HG02840 (cell line): ENCODE measurements around the gene DISC1.
"Not testable (repeated sequence)": the region's sequence is repeated elsewhere in the genome, so short reads cannot be mapped to it uniquely, and the experiment has no call there.

Experiments
- ATAC-seq: cut with Tn5 transposase; IDR thresholded peaks from one replicate; pipeline ENCODE4 v1.9.1; 2021; ENCODE audit warnings: mild to moderate bottlenecking, moderate library complexity, moderate number of reproducible peaks; ENCODE audit not compliant: unreplicated experiment, low FRiP score

The DISC1 gene

DNA sequence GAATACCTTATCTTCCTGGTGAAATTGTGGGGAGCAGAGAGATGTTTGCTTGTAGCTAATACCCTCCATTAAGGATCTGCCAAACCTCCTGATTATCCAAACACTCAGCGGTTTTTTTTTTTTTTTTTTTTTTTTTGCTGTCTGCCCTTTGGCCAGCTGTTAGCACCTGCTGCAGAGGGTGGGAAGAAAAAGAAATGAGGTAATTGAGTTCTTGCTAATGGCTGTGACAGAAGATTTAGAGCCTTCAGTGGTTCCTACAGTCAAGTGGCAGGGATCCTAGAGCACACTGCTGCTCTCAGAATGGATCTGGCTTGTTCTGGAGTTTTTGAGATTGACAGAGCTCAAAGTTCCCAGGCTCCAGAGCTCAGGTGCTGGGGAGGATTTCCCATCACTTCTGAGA, 342.5 kb downstream of the DISC1 start:
- ATAC-seq, result no peak

DNA sequence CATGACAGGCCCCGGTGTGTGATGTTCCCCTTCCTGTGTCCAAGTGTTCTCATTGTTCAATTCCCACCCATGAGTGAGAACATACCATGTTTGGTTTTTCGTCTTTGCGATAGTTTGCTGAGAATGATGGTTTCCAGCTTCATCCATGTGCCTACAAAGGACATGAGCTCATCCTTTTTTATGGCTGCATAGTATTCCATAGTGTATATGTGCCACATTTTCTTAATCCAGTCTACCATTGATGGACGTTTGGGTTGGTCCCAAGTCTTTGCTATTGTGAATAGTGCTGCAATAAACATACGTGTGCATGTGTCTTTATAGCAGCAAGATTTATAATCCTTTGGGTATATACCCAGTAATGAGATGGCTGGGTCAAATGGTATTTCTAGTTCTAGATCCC, 343.2 kb downstream of the DISC1 start:
- ATAC-seq, result not testable (repeated sequence)

DNA sequence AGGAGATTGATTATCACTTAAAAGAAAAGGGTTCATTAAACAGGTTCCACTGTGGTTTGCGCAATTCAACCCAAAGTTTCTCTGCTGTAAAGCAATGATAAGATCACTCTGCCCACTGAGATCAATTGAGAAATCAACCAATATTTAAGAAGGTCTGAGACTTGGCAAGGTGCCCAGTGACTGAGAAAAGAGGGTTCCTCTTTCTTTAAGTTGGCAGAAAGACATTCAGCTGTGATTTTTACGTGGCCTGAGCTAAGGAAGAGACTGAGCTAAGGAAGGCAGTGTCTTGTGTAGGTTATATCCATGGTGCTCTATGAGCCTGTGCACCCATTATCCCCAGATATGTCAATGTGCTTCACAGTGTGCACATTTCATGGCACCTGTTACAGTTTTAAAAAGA, 344.1 kb downstream of the DISC1 start:
- ATAC-seq, result no peak

DNA sequence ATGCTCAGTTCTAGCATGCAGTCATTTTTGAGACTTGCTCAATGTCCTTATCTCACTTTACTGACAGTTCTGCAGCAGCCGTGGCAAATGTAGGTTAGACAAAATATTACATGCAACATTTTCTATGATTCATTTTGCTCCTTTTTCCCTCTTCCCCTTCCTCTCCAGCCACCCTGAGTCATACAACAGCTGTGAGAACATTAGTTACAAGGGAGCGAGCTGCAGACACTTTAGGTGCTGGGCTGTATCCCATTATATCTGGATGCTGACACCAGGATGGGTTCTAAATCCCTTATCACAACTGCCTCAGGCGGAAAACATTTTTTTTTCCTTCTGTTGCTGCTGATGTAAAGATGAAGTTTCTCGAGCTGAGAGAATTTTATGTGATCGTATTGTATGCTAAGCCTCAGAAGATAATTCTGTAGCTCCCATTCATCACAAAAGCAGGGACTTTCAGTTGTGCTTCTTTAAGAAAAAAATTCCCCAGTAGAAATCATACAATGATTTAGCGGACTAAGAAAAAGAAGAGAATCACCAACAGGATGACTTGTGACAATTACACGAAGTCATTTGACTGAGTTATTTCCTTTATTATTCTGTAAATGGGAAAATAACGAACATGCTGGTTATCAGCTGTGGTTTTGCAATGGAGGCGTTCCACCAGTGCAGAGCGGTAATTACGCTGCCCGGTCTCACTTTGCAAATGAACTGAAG, 345.0 kb downstream of the DISC1 start:
- ATAC-seq, result no peak

DNA sequence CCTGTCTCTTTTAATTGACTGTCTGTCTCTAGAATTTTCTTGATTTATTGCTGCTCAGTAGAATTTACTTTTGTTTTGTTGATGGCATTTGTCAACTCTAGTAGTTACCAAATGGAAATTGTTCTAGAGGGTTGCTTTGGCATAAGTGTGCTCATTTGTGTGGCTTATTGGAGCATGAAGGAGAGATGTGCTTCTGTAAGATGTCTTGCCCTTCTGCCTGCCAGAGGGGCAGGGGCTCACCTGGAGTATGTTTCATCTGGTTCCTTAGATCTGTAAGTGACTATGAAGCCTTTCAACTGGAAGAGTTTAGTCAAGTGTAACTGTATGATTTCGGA, 345.5 kb downstream of the DISC1 start:
- no peak for ATAC-seq

DNA sequence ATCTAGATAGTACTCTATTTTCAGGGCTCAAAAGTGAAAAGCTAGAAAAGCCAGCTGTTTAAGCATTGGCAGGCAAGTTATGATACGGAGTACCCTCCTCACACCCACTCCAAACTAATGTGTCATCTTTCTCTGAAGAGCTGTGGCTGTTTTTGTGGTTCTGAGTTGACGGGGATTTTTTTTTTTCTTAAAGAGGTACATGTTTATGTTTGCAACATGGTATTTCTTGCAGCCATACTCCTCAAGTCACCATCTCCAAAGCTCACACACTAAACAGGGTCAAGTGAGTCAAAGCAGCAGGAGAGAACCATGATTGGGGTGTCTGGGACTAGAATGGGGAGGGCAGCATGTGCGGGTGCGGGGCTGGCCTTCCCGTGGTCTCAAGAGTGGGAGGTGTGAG, 347.2 kb downstream of the DISC1 start:
- no peak for ATAC-seq

DNA sequence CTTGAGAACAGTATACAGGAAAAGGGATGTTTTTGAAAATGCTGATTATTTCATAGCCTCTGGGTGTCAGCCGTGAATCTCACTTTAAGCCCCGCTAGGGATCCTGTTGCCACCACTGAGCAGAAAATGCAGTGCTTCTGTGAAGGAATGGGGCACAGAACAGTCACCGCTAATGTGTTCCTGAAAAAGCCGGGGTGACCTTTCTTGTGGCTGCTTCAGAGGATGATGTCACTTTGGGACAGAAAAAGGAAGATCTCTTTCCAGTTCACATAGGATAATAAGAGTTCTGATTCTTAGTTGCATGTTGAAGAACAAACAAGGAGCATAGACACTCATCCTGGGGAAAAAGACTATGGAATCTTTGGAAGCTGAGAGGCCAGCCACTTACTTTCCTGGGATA, 349.6 kb downstream of the DISC1 start:
- ATAC-seq, result no peak

DNA sequence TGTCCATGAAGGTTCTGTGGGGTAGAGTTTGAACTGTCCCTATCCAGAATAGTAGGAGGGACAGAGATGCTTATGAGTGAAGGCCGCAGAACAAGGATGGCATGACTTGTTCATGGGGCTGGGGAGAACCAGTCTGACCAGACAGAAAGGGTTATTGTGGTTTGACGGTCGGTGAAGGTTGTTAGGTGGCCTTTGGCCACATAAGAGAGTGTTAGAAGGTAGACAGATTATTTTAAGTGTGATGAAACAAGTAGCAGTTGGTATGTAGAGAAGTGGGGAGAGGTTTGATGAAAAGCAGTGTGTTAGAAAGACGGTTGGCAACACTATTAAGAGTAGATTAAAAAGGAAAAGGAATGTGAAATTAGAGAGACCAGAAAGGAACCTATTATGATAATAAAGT, 355.1 kb downstream of the DISC1 start:
- ATAC-seq, result no peak

DNA sequence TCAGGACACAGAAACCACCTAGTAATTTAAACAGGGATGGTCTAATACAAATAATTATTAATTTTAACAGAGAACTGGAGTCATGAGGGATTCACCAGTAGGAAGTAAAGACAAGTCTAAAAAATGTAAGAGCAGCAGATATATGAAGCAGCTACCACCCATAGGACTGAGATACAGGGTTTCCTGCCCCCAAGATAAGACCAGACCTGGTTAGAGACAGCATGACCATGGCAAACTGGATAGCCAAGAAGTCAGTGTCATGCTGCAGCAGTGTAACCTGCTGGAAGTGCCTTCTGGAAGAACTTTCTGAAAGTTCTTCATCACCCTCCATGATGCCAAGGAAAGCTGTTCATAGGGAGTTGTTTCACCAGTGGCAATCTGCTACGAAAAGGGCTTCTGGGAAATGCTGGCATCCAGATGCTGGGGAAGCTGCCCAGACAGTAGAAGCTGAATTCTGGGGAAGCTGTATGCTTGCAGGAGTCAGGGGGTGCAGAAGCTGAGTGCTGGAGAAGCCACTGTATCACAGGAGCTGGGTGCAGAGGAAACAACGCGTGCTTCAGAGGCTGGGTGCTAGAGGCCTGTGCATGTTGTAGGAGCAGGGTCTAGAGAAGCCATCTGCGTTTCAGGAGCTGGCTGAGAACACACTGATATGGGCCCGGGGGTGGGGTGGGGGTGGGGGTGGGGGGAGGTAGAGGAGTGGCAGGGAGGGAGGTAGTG, 356.4 kb downstream of the DISC1 start:
- no peak for ATAC-seq

DNA sequence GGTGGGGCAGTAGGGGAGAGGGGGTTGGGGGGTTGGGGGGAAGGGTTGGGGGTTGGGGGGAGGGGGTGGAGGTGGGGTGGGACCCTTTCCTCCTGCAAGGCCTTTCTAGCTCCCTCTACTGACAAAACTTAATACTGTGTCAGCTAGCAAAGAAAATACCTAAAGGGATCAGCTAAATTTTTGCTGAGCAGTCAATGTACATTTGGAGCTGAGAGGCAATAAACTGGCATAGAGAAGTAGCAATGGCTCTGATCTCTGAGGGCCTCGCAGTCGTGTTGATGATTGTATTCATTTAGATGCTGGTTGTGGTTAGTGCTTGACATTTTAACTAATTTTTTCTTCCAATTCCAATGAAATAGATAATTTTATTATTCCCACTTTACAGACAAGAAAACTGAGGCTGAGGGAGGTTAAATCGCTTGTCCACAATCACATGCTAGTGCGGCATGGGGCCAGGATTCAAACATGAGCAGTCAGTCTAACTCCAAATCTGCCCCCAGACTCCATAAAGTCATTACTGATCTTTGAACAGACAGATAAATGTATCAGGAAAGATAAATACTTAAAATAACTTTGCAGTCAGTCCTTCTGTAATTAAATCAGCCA, 357.1 kb downstream of the DISC1 start:
- no peak for ATAC-seq

DNA sequence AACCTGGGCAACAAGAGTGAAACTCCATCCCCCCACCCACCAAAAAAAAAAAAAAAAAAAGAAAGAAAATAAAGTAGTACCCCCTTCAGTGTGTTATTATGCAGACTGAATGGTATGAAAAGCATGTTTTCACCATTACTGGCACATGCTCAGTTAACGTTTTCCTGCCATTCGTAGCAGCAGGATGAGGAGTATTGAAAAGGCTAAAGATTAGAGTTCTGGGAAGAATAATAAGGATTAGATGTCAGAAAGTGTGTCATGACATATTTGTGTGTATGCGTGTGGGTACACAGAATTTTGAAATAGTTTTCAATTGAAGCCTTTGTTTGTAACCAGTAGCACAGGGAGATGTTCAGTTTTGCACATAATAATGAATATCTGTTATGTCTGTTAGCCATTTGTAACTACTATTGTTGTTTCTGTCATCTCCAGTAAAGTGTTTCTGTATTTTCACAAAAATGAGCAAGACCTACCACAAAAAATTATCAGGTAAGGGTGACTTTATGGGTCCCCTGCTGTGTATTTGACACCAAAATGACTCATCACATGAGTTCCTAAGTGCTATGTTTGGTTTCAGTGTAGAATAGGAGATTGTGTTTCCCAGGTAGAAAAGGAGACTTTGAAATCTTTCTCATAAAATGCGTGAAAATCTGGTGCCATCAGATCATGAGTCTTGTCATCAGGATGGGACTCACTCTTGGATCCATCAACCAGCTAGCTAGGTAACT, 358.9 kb downstream of the DISC1 start:
- ATAC-seq, result no peak

DNA sequence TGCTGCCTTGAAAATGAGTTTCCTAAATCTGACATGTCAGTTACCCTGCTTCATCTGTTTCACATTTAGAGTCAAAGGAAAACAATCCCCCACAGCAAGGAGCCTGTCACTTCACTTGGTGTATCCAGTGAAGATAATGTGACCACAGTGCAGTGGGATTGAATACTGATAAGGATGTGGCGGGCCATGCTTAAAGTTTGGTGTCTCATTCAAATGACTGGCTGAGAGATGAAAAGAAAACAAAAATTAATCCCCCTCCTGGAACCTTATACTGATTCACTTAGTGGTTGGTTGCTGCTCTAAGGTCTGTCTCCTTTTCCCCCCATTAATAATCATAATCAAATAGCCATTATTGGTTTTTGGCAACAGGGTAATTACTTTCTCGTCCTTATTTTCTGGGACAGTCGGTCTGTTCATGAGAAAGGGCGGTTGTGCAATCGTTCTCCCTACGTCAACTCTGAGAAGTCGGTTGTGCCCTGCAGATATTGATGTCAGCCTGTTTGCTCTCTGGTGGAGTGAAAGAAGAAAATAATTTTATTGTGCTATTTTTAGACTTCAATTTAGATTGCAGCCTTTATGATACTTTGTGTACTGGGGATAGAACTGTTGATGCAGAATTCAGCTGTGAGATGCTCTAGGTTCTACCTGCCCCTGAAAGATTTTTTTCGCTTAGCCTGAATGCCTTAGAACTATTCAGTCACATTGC, 360.2 kb downstream of the DISC1 start:
- no peak for ATAC-seq

DNA sequence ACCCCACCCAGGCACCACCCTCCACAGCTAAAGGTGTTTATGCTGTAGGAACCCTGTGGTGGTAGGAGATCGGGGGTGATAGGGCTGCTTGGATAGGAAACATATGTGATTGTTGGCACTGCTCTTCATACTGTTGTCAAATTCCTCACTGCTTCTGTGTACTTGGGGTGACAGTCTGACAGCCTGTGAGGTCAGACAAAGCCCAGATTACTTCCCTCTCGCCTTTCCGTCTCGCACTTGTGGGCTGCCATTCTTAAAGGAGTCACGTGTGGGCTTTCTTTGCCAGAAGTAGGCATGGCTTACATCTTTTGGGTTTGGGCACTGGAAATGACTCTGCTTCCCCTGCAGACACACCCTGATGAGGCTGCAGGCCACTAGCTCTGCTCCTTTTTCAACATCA, 363.8 kb downstream of the DISC1 start:
- no peak for ATAC-seq

DNA sequence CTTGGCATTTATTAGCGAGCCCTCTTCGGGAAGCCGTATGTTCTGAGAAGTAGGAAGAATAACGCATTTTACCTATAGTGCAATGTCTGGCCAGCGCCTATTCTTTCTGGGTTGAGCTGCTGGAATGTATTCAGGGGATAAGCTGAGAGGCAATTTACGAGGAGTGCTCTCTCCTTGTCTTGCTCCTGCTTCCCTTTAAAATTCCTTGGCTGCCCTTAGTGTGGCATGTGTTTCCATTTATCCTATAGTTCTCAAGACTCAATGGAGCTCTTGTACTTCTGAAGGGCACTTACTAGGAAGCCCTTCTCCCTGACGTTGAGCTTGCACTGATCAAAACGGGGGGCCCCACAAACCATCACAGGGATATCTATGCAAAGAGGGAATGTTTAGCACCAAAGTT, 364.6 kb downstream of the DISC1 start:
- no peak for ATAC-seq

DNA sequence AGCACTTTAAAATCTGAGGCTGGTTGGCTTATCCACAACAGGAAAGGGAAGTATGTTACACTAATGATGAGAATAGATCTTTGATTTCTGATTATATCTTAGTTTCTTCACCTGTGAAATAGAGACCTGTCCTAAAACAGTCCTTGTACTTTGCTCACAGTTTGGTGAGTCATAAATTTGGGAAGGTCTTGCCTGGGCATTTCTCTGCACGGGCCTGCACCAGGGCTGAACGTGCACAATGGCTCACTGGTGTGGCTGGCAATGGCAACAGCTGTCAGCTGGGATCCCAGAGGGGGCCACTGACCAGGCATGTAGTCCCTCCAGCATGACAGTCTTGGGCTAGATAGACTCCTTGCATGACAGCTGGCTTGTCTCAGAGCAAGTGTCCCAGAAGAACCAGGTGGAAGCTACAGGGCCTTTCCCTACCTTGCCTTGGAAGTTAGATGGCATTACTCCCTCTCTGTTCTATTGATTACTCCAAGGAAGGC, 367.4 kb downstream of the DISC1 start:
- ATAC-seq, result no peak

DNA sequence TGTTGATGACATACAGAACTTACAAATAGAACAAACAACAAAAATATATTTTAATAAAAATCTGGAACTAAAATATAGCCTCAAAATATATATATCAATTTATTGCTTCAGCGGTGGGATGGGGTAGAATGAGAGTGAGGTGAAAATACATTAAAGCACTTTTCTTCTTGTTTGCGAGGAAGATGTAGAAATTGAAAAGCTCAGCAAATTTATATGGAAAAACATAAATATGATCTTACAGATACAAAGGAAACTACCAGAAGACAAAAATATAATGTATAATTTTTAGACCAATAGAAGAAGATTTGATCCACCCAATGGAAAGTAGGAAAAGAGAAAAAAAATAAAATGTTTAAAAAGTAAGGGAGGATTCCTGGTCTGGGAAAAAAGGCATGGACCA, 372.2 kb downstream of the DISC1 start:
- ATAC-seq, result no peak

DNA sequence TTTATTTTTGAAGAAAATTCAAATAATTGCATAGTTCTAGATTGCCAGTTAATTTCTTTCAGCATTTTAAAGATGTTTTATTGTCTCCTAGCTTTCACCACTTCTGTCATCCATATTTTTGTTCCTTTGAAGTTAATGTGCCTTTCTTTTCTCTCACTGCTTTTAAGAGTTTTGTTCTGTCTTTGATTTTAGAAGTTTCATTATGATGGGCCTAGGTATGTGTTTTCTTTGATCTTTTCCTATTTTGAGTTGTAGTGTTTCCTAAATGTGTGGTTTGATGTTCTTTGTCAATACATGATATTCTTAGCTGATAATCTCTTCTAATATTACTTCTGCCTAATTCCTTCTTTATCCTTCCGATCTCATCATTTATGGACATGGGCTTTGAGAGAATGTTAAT, 378.7 kb downstream of the DISC1 start:
- ATAC-seq, result no peak

DNA sequence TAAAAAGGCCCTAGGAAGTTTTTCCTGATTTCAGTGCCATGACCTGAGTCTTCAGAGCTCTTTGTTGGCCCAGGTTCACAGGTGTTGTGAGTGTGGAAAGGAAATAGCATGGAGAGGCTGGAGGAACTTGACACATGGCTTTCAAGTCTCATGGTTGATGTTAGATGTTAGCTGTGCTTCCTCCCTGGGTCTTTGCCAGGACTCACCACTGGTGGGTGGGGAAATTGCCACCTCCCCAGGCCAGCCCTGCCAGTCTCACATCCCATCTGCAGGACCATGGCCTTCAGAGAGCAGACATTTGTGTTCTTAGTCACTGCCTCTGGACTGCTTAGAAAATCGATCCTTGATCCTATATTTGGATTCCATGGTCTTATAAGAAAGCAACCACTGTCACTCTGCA, 383.2 kb downstream of the DISC1 start:
- no peak for ATAC-seq

DNA sequence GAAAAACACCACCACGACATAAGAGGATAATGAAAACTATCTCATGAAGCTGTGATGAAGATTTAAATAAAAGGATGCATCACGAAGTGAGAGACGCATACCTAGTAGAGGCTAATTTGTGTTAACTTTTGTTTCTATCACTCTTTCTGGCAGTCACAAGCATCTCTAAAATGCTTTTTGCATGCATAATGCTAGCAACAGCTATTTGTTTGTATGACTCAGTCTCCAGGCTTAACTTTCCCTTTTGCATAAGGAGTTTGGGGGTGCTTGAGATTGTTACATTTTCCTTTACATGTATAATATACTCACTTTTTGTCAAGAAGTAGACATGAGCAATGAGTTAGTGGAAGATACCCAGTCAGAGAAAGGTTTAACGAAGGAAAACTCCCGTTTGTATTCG, 385.4 kb downstream of the DISC1 start:
- no peak for ATAC-seq

DNA sequence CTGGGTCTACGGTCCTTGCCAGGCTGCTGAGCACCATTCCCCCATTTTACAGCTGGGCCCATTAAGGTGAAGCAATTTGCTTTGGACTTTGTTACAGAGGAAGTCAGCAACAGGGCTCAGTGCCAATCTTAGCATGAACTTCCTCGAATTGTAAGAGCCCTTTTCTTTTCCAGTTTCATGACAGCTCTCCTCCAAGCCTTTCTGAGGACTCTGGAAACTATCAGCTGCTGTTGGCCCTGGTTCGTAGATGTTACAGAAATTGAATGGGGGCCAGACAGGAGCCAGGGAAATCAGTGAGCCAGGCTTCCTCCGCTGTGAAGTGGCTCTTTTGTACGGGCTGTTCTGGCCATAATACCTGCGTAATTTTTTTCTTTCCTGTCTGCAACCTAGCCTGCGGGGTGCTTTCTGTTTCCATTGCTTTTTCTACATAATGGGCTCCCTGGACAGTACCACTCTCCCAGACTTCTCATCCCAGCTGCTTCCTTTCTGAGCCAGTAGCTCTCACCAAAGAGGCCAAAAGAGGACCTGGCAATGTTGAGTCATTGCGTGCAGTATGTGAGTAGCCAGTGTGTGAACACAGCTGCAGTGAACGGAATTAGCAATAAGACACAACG, 386.3 kb downstream of the DISC1 start:
- ATAC-seq, result no peak
